T-helper 2 cell (primary cell): ENCODE results near the gene LAD1.
A peak's percentile ranks its signal among the peaks of the same experiment; 100 is the strongest.

ENCODE experiments used
- DNase-seq, 5 experiments: peaks; one replicate each; pipeline versions ENCODE4 v3.0.0 to v3.0.0-alpha.2; 2012 to 2022

Gene LAD1

DNA sequence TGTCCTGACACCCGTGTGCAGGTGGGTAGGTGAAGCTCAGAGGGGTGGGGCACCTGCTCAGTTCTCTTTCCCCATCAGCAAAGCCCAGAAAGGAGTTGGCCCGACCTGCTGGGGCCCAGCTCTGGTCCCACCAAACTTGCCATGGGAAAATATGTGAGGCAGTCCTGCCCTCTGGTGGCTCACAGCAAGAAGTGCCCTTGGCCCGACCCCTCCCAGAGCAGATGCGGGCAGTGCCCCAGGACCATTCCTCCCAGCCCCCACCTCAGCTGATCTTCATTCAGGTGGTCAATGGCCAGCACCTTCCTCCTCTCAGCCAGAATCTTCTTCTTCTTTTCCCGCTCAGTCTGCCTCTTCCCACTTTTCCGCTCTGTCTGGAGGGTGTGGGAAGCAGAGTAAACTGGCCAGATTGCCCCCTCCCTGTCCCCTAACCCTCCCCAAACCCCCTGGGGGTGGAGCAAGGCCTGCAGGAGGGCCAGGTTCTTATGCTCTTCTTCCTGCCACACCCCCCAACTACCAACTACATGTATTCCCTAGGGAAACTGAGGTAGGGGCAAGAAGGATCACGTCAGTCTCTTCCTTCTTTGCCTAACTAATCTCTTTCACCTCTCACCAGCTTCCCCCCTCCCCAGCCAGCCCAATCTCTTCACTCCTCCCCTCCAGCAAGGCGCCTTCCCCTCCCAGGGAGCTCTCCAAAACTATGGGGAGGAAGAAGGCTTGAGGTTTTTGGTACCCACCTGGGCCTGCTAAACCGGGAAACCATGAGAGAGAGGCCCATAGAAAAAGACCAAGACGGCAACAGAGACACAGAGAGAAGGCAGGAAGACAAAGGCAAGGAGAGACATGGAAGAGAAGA lies 37.2 kb downstream of the LAD1 start:
- peak in 1 of 5 experiments; percentile 23 for DNase-seq

DNA sequence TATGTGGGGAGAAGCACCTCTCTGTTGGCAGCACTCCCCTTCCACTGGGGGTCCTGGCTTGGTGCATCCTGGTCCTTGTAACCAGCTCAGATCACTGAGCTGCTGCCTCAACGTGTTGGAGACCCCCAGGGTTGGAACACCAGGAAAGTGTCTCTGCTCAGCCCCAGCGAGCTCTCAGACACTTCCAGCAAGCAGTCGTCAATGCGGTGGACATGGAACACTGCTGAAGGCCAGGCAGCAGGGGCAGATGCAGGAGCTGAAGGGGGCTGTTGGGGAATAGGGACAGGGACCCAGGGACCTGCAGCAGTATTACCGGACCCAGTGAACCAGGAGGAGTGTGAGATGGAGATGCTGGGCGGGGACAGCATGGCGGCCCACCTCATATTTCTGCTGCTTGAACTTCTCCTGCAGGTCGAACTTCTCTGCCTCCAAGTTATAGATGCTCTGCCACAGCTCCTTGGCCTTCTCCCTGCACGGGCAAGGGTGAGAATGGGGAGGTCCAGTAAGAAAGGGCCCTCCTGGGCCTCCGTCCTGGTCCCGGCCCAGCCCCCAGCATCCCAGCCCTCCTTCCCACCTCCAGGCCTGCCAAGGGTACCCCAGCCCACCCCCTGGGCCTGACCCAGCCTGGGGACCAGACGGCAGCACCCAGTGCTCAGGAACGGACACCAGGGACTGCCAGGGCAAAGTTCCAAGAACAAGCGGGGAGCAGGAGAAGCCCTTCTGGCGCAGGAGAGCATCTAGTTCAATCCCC lies 38.0 kb downstream of the LAD1 start:
- no peak for DNase-seq

DNA sequence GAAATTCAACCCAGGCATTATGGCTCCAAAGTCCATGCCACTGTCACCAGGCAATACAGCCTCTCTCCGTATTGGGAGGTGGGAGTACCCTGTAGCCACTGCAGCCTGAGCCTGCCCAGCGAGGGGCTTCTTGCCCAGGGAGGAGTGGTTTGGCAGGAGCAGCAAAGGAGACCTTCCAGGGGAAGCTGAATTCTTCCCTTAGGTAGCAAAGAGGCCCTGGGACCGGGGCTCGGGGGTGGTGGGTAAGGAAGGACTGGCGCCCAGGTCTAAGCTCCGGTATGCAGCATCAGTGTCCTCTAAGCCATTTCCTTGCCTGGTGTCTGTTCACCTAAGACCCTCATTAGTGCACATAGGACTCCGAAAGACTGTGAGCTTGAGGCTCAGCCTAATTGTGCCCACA lies 38.6 kb downstream of the LAD1 start:
- DNase-seq: no peak

DNA sequence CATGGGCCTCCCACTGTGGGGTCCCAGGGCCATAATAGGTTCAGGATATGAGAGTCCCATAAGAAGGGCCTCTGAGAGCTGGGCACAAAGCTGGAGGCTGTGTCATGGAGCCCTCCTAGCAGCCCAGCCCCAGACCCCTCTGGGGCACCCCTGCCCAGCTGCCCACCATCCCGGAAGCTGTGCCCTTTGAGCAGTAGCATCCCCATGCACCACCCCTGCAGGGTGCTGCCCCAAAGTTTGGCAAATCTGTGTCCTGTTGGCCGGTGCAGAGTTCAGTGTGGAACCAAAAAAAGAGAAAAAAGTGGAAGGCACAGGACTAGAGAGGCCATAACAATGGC lies 39.3 kb downstream of the LAD1 start:
- no peak for DNase-seq

DNA sequence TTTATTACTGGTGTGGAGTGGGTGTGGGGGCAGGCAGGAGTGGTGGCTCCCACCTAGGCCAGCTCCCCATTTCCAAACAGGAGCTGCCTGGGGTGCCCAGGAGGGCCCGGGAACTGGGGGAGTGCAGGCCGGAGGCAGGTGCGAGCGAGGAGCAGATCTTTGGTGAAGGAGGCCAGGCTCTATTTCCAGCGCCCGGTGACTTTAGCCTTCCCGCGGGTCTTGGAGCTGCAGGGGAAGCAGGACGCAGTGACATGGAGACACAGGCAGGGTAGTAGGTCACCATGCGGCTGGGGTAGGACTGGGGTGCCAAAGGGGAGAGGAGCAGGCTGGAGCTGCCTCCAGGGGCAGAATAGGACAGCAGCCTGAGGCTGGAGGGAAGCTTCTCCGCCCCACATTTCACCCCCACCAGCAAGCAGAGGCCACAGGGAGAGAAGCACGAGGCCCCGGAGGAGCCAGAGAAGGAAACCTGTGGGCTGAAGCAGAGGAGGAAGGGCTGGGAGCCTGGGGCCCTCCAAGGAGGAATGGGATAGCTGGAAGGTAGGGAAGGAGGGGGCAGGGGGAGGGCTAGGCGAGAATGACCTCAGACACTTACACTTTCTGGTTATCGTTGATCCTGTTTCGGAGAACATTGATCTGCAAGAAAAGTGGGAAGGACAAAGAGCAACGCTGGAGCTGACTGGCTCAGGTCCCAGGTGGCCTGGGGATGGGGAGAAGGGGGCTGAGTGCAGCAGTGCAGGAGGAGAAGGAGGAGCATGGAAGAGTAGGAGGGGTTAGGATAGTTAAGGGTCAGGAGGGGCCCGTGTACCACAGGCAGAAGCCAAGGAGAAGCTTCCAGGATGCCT lies 39.9 kb downstream of the LAD1 start:
- DNase-seq: no peak

DNA sequence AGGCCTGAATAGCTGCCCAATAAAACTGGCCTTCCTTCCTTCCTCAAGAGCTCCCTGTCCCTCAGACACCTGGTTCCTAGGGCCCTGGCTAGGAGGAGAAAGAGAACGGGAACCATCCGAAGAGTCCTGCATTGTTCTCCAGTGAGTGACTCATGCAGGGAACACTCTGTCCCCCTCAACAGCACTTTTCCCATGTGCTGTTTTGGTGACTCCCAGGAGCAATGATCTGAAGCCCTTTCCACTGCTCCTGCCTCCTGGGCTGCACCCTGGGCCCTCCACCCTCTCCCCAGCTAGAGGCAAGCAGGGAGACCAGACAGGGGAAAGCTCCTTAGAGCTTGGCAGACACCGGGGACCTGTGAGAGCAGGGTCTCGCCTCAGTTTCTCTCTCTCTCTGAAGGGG lies 40.5 kb downstream of the LAD1 start:
- no peak for DNase-seq

DNA sequence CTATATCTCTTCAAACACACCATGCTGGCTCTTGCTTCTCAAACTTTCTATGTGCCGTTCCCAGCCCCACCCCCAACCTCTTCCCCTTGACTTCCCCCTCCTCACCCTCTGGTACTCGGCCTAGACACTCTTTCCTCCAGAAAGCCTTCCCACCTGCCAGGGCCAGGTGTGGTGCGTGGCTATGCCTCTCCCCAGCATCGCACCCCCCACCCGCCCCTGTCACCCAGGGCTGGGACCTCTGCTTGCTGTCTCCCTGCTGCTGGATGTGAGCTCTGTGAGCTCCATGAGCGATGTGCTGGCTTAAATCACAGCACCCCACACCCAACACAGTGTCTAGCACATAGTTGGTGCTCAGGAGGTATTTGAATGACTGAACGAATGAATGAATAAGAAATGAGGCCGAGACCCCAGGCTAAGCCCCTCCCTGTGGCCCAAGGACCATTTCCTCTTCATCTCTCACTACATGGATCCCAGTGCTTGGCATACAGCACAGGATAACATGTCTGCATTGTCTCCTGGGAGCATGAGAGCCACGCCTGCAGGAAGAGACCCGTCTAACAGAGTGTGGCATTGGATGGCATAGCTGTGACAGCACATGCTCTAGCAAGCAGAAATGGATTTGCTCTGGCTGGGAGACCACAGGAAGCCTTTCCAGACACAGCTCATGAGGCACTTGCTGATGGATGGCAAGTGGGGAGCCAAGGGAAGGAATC lies 41.3 kb downstream of the LAD1 start:
- DNase-seq: no peak

DNA sequence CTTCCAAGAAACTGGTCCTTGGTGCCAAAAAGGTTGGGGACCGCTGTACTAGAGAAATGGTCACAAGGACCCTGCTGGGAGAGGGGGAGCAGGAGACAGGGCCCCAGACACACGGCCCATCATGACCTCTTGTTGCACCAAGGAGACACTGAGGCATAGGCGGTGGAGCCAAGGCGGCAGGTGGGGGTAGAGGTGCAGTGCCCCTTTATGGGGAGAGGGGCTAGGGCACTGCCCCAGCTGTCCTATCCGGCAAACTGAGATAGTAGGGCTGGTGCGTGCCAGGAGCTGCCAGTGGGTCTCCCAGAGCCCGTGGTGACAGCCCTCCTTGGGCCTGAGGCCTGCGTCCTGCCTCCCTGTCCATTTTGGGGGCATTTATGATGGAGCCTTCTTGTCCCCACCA lies 41.9 kb downstream of the LAD1 start:
- no peak for DNase-seq

DNA sequence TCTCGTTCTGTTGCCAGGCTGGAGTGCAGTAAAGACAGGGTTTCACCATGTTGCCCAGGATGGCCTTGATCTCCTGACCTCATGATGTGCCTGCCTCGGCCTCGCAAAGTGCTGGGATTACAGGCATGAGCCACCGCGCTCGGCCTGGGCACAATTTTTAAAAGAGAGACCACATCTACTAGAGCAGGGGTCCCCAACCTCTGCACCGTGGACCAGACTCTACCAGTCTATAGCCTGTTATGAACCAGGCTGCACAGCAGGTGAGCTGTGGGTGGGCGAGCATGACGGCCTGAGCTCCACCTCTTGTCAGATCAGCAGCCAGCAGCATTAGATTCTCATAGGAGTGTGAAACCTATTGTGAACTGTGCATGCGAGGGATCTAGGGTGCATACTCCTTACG lies 42.4 kb downstream of the LAD1 start:
- DNase-seq: no peak

DNA sequence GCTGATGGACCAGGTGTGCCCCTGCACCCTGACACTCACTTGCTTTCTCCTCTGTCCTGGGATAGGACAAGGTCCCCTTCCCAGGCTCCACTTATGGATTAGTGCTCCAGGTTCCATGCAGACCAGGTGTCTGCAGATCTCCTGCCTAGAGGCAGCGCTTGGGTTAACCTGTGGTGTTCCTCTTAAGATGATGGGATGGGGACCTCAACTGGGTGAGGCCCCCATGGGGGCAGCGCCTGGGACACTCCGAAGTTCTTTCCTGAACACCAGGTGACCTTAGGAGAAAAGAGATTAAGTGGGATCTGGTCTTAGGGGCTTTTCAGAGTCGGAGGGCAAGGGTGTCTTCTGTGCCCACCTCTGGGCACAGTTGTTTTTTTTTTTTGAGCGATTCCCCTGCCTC lies 42.9 kb downstream of the LAD1 start:
- DNase-seq: no peak

DNA sequence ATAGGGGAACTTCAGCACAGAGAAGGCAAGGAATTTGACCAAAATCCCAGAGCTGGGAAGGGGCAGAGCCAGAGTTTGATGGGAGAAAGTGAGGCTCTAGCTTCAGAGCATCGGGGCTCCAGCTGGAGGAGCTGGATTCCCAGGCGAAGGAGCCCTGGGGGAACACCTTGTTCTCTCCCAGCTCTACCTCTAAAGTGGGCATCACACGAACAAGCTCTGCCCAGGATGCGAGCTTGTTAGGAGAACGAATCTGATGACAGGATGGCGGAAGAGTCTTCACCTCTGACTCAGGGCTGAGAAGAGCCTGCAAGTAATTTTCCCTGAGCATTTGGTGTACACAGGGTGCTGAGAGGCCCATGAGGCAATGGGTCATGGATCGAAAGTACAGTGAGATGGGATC lies 43.7 kb downstream of the LAD1 start:
- no peak for DNase-seq

DNA sequence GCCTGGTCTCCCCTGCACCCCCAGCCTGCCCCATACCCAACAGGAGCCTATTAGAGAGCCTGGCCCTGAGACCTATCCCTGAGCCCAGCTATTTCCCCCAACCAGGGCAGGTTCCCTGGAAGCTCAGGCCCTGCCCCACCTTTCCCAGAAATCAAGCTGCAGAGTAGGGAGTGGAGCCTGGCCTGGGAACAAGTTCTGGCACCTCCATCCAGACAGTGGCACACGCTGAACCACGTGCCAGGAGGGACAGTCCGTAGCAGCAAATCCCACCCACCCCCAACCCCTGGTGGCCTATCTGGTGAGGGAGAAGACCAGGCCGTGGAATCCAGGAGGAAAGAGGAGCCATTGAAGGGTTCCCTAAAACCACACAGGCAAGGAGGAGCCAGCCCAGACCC lies 44.2 kb downstream of the LAD1 start:
- no peak for DNase-seq

DNA sequence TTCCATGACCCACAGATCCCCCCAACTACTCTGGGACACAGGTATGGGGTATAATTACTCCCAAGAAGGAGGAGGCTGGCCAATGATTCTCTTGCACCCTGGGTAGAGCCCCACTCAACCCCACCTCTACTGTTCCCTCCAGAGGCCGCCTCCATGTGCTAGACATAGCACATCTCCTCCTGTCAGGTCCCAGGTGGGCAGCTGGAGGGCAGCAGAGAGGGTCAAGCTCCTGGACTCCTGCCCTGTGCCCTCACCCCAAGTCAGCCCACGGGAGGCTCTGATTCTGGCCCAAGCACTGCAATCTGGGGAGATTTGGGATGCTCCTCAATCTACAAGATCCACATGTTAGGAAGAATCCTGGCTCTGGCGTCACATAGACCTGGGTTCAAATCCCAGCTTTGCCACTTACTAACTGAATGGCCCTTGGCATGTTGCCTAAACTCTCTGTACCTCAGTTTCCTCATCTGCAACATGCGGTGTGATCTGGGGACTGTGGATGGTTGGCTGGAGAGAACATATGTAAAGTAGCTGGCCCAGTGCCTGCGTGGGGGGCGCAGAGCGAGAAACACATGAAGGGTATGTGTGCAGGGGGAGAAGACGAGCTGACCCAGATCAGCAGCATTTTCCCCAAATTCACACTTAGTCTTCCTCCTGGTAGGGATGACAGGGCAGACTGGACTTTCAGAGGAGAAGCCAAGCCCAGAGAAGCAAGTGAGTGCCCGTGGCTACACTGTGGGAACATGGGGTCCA lies 44.8 kb downstream of the LAD1 start:
- DNase-seq: no peak

DNA sequence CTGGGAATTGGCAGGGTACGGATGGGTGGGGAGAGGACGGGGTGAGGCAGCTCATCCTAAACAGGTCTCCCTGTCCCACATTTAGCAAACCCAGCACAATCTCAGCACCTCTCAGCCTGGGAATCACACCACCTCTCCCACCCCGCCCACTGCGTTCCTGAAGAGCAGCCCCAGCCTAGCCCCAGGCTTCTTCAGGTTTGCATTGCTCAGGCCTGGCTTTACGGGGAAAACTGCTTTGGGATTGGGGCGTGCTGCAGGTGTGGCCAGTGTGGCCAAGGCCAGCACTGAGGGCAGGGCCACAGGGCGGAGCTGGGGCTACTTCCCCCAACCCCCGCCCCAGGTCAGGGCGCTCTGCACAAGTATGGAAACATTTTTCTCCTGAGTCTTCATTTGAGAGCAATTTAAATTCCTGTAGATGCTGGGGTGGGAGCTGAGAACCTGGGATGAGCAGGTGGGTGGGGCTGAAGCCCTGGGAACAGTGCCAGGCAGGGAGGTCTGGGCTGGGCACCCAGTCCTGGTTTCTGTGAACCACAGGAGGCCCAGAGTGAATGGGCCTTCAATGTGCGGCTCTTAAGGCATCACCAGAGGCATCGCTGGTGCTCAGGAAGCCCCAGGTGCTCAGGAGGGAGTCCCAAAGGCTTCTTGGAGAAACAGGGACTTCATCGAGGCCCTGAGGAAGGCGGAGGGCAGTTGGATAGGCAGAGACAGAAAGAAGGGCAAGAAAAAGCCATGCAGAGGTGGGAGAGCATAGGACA lies 45.8 kb downstream of the LAD1 start:
- DNase-seq: no peak

DNA sequence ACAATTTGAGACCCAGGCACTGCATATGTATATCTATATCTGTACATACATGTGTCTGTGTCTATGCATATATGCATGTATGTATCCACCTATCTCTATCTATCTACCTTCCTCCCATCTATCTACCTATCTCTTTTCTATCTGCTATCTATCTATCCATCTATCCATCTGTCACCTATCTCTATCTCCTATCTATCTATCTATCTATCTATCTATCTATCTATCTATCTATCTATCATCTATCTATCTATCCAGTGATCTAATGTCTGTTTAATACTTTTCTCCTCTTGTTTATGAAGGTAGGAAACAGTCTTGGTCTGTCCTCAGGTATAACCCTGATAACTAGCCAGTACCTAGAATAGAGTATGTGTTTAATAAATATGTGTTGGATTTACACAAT lies 47.5 kb downstream of the LAD1 start:
- DNase-seq: no peak

DNA sequence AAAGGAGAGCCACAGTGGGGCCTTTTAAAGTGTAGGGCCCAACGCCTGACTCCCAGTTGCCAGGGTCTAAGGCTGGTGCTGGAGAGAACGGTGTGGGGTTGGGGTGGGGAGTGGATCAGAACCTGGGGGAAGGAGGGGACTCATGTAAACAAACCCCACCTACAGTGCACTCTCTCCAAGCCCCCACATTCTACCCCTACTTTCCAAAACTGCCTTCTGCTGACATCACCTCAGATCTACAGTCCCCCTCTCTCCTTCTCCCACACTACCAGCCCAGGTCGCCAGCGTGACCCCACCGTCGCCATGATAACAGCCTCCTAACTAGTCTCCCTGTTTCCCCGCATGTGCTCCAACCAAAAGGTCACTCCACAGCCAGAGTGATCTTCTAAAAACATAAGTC lies 48.2 kb downstream of the LAD1 start:
- no peak for DNase-seq

DNA sequence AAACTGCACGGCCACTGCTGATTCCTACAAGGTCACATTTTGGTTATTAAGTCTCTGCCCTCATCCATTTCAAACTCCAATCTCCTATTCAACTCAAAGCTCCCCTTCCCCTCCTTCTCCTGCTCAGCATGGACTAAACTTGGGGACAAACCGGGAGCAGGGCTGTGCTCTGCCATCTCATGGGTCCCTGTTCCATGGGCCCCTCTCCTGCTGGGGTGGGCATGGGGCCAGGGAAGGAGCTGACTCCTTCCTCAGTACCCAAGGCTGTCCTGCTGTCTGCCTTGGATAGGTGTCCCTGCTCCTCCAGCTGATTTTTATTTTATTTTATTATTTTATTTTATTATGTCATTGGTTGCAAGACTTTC lies 48.8 kb downstream of the LAD1 start:
- no peak for DNase-seq

DNA sequence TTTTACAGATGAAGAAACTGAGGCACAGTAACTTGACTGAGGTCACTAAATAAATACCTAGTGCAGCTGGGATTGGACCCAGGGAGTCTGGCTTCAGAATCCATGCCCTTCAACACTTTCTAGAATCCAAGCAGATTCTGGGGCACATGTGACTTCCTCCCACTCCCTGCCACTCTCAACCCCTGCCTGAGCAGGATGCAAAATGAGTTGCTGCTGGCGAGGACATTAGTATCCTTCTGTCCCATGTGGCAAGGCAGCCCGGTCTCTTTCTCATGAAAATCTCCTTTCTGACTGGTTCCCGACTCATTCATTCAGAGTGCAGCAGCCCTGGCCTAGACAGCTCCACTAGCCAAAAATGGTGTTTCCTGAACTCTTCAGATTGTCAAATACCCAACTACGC lies 50.0 kb downstream of the LAD1 start:
- DNase-seq: no peak

DNA sequence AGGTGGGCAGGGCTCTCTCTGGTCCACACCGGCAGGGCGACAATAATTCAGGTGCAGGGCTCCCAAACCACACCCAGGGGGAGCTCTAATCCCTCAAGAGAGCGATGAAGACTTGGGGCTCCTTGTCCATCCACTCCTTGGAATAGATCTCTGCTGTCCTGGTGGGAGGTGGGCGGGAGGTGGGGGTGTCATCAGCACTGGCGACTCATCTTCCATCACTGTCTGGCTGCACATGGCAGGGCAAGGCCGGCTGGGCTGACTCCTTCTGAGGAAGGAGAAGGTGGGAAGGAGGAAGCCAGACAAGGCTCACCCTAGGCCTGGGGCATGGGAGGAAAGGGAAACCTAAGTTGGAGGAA lies 50.9 kb downstream of the LAD1 start:
- peak in 1 of 5 experiments; percentile 24 for DNase-seq

DNA sequence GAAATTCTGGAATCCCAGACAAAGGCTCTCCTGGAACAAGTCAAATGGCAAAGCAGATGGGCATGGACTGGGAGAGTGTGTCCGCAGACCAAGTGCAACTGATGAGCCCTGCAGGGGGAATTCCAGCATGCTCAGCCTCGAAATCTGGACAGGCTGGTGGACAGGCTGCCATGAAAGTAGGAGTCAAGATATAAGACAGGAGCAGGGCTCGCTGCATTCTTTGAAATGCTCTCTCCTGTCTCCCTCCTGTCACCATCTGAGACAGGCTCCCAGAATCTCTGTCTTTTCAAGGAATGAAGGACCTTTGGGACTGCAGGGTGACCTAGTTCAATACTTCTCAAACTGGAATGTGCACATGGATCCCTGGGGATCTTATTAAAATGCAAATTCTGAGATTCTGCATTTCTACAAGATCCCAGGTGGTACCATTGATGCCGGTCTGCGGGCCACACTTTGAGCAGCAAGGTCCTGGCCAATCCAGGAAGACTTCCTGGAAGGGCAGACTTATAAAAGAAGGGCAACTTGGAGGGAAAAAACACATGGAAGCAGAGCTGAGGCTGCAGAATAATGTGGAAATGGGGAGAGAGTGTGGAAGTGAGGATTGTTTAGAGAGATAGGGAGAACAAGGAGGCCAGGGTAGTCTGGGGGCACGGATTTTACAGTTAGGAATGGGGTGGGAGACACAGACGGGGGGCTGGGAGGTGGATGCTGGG lies 51.5 kb downstream of the LAD1 start:
- DNase-seq: no peak

DNA sequence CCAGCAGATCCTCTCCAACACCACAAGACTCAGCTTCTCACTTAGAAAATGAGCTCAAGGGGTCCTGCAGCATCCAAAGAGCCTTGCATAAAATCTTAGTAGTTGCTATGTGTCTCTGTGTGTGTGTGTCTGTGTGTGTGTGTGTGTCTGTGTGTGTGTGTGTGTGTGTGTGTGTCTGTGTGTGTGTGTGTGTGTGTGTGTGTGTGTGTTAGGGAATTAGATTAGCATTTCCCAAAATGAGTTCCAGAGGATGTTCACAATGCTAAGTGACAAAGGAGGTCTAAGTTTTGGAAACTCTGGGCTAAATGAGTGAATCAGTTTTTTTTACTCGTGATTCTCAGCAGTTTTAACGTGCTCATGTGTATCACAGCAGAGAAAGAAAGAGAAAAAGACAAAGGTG lies 52.1 kb downstream of the LAD1 start:
- no peak for DNase-seq
